Kidney (tissue), 14 donors: Measurements from ENCODE around the gene AGBL1. TPM values are rescaled to one million over a fixed set of nuclear protein-coding genes. Genes with fewer than 3 reads are reported as not detected.

Experiments used
- DNase-seq, 5 donors: peaks; one replicate each; pipeline ENCODE4 v3.0.0-alpha.2; 2013 to 2020
- FAIRE-seq: peaks from 2 replicates; lab custom pipeline; 2012; peaks lifted over from hg19 to GRCh38; lab: Jason Lieb, UNC
- H3K27ac ChIP-seq, 2 donors: one replicate each; pipeline ENCODE4 v1.7.0; 2013; ENCODE audit warnings: low read depth in 2 of 2, low read length in 2 of 2, inconsistent platforms in 1 of 2
- H3K27me3 ChIP-seq: one replicate; pipeline ENCODE4 v1.7.1; 2013; ENCODE audit warnings: low read length, inconsistent platforms; ENCODE audit not compliant: control insufficient read depth, insufficient read depth
- H3K36me3 ChIP-seq, 3 donors: one replicate each; pipeline versions ENCODE4 v1.7.0 to v1.7.1; 2013; ENCODE audit warnings: low read length in 3 of 3, control low read depth in 1 of 3, inconsistent platforms in 1 of 3; ENCODE audit not compliant: insufficient read depth in 3 of 3, control insufficient read depth in 2 of 3
- H3K4me1 ChIP-seq, 3 donors: one replicate each; pipeline versions ENCODE4 v1.7.0 to v1.7.1; 2013; ENCODE audit warnings: low read length in 3 of 3, inconsistent platforms in 1 of 3, low read depth in 1 of 3; ENCODE audit not compliant: control insufficient read depth in 2 of 3, insufficient read depth in 2 of 3
- H3K4me3 ChIP-seq, 3 donors: one replicate each; pipeline versions ENCODE4 v1.7.0 to v1.8.1; 2013; ENCODE audit warnings: low read length in 3 of 3, control low read depth in 1 of 3, inconsistent platforms in 1 of 3
- H3K9ac ChIP-seq, 3 donors: one replicate each; pipeline versions ENCODE4 v1.7.0 to v1.7.1; 2013; ENCODE audit warnings: low read length in 3 of 3, control low read depth in 1 of 3, inconsistent platforms in 1 of 3
- H3K9me3 ChIP-seq, 3 donors: one replicate each; pipeline versions ENCODE4 v1.7.0 to v1.7.1; 2013; ENCODE audit warnings: low read length in 3 of 3, control low read depth in 1 of 3, inconsistent platforms in 1 of 3; ENCODE audit not compliant: control insufficient read depth in 2 of 3, insufficient read depth in 1 of 3
- CTCF ChIP-seq: IDR thresholded peaks from 3 replicates; pipeline ENCODE4 v1.5.1; 2012; ENCODE audit warnings: mild to moderate bottlenecking, moderate library complexity, borderline replicate concordance; ENCODE audit not compliant: insufficient read depth; ENCODE audit errors: extremely low read depth
- intact Hi-C: fragments of 100-400 bp; cut with DNase I; formaldehyde crosslinking; loops from one replicate; pipeline ENCODE4 v1.11.1; 2022
- polyA plus RNA-seq: library from polyadenylated mRNA; stranded (reverse); fragments of 350-450 nt; fragmentation: Illumina TruSeq; extraction: RNeasy Lipid Tissue Mini Kit (QIAGEN cat#74804); gene quantifications from one replicate; pipeline ENCODE4 v1.2.3, GENCODE V29; 2014; ENCODE audit warnings: low read depth, low replicate concordance; ENCODE audit not compliant: insufficient read depth
- total RNA-seq: library from RNA; stranded (reverse); fragmentation: NEBNext Ultra II Directional; extraction: Animal tissue kit (Norgen Biotek cat#: 25700); gene quantifications from one replicate; pipeline ENCODE4 v1.2.1, GENCODE V29; 2021
- donor health status: control.
- donor health status: control.
- donor health status: control.
- donor health status: control.
- donor health status: control.
- donor health status: DM: yes; HTN: yes; CAD: no.
- donor health status: Normal renal cell carcinoma (clear cell type).

The AGBL1 gene
- total and polyA plus RNA-seq, 2 donors from 2014 or later = not detected

GRCh38 chr15:86159468-86159867 is 79.8 kb downstream of the AGBL1 start:
- Histone ChIP-seq H3K9me3 (no peaks in the 10 kb centered on the region), H3K9ac (no peak overlapping the region), H3K27me3 (no peaks in the 10 kb centered on the region), H3K4me1 (no peaks in the 10 kb centered on the region), H3K27ac (no peak overlapping the region), H3K36me3 (no peaks in the 10 kb centered on the region), H3K4me3 (no peak overlapping the region)
- intact Hi-C loops = no loop called here
- no peak for DNase-seq
- FAIRE-seq = no peak
- no peak for TF ChIP-seq CTCF

- no peaks in the 10 kb centered on the region for H3K9me3 ChIP-seq
- no peak for TF ChIP-seq CTCF
- H3K9ac ChIP-seq = no peak overlapping the region
- DNase-seq (no peak), FAIRE-seq (no peak)
- H3K36me3 ChIP-seq = no peaks in the 10 kb centered on the region
- H3K4me1 ChIP-seq = no peaks in the 10 kb centered on the region
- no peak overlapping the region for H3K4me3 ChIP-seq
- H3K27me3 ChIP-seq = no peaks in the 10 kb centered on the region
- no peak overlapping the region for H3K27ac ChIP-seq
- intact Hi-C loops = no loop called here
Measured at GRCh38 chr15:86161250-86161649, 81.6 kb downstream of the AGBL1 start.

GRCh38 chr15:86162172-86162591 is 82.5 kb downstream of the AGBL1 start:
- Histone ChIP-seq H3K9me3 (no peaks in the 10 kb centered on the region), H3K27me3 (no peaks in the 10 kb centered on the region), H3K4me3 (no peak overlapping the region), H3K27ac (no peak overlapping the region), H3K9ac (no peak overlapping the region), H3K36me3 (no peaks in the 10 kb centered on the region), H3K4me1 (no peaks in the 10 kb centered on the region)
- DNase-seq = no peak
- no peak for FAIRE-seq
- no peak for TF ChIP-seq CTCF
- intact Hi-C loops = no loop called here

GRCh38 chr15:86162641-86163040 is 83.0 kb downstream of the AGBL1 start:
- no peaks in the 10 kb centered on the region for H3K27me3 ChIP-seq
- no peak overlapping the region for H3K27ac ChIP-seq
- DNase-seq (no peak), FAIRE-seq (no peak)
- no peaks in the 10 kb centered on the region for H3K9me3 ChIP-seq
- H3K4me3 ChIP-seq = no peak overlapping the region
- no peak overlapping the region for H3K9ac ChIP-seq
- H3K4me1 ChIP-seq = no peaks in the 10 kb centered on the region
- H3K36me3 ChIP-seq = no peaks in the 10 kb centered on the region
- intact Hi-C loops = no loop called here
- no peak for TF ChIP-seq CTCF
